K562 (cell line): Measurements from ENCODE around the gene ADAMTSL2.

Experiments used
- ARHGAP35 ChIP-seq: fragments of 450-650 bp; IDR thresholded peaks from 2 replicates; pipeline ENCODE4 v1.6.1; 2018; ENCODE audit not compliant: partially characterized antibody
- CBX8 ChIP-seq: fragments of 200-600 bp; sonication (generic); IDR thresholded peaks from 2 replicates; pipeline ENCODE4 v1.6.1; 2012; ENCODE audit warnings: borderline replicate concordance, mixed run types, low read depth, mild to moderate bottlenecking, moderate library complexity, mixed read lengths, low read length, control low read depth, inconsistent platforms; ENCODE audit not compliant: poor library complexity, severe bottlenecking; ENCODE audit errors: extremely low read depth
- CTCF ChIP-seq, 3 experiments: IDR thresholded peaks in 2 of 3; conservative IDR thresholded peaks in 1 of 3; 2 replicates each; pipeline ENCODE4 v1.5.1; 2011 to 2012; ENCODE audit warnings: low read length in 3 of 3, mild to moderate bottlenecking in 3 of 3, control low read depth in 2 of 3, improper control_type of control experiment in 1 of 3, inconsistent platforms in 1 of 3, low read depth in 1 of 3, mixed read lengths in 1 of 3, moderate library complexity in 1 of 3; ENCODE audit not compliant: insufficient read depth in 2 of 3
- GTF2F1 ChIP-seq: IDR thresholded peaks from 2 replicates; pipeline ENCODE4 v1.6.1; 2011; ENCODE audit warnings: low read depth, low read length, improper control_type of control experiment
- KAT7 ChIP-seq: sonication (generic); formaldehyde crosslinking; IDR thresholded peaks from 2 replicates; pipeline ENCODE4 v1.8.0; 2022; ENCODE audit warnings: missing genetic modification reagents, mild to moderate bottlenecking, borderline replicate concordance
- PKNOX1 ChIP-seq: fragments of 450-650 bp; IDR thresholded peaks from 2 replicates; pipeline ENCODE4 v1.6.1; 2016
- POLR2A ChIP-seq: fragments of 450-650 bp; conservative IDR thresholded peaks from 2 replicates; pipeline ENCODE4 v1.6.1; 2016
- POLR2AphosphoS2 ChIP-seq: IDR thresholded peaks from 2 replicates; pipeline ENCODE4 v1.6.1; 2012; ENCODE audit warnings: low read length, improper control_type of control experiment
- ZZZ3 ChIP-seq: fragments of 450-650 bp; IDR thresholded peaks from 2 replicates; pipeline ENCODE4 v1.6.1; 2016; ENCODE audit warnings: antibody characterized with exemption, mild to moderate bottlenecking, moderate library complexity

GRCh38 chr9:133616643-133617405 is 82.3 kb downstream of the ADAMTSL2 start:
- TF ChIP-seq ZZZ3 (no peak), ARHGAP35 (no peak), KAT7 (CRISPR knock-in tag) (no peak), POLR2A (no peak), CTCF (IDR thresholded peaks at IDR 0.05 in 2 of 3, conservative IDR thresholded peaks at IDR 0.05 in 1 of 3; ENCODE audit: insufficient read depth in 2 of 3, low read depth in 1 of 3, low read length in 3 of 3) (no peak), CBX8 (no peak), GTF2F1 (no peak), POLR2AphosphoS2 (no peak), PKNOX1 (no peak)
